Measurements from ENCODE around the gene SLK.

Gene SLK

GRCh38 chr10:104045151-104046089, 78.5 kb downstream of the SLK start:
- DNase-seq (ENCODE audit: insufficient read length, low spot score) (peak; percentile 68), FAIRE-seq (no peak)

GRCh38 chr10:104046651-104047050, 79.7 kb downstream of the SLK start:
- no peak for FAIRE-seq
- no peak for DNase-seq (ENCODE audit: insufficient read length, low spot score)

GRCh38 chr10:104049504-104050250, 82.7 kb downstream of the SLK start:
- FAIRE-seq (no peak), DNase-seq (ENCODE audit: insufficient read length, low spot score) (peak; percentile 46)

- FAIRE-seq (no peak), DNase-seq (ENCODE audit: insufficient read length, low spot score) (no peak)
Measured at GRCh38 chr10:104052431-104052830, 85.5 kb downstream of the SLK start.

- FAIRE-seq (no peak), DNase-seq (ENCODE audit: insufficient read length, low spot score) (no peak)
Measured at GRCh38 chr10:104053201-104053600, 86.3 kb downstream of the SLK start.

DNA sequence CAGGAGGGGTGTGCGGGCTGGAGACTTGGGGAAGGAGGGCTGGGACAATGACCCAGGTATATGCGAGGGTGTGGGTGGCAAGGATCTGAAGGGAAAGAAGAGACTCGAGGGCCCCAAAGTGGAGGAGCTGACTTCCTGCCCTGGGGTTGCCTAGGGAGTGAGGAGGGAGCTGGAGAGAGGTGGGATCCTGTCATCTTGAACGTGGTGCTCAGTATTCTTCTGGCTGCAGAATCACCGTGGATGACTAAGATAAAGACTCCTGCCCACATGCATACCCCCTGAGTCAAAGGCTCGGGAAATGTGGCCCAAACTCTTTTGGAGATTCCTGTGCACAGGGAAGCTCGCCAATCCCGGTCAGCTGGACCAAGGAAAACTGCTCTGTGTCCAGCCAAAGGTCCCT, 87.5 kb downstream of the SLK start:
- DNase-seq (ENCODE audit: insufficient read length, low spot score) (peak; percentile 54), FAIRE-seq (no peak)

- FAIRE-seq (no peak), DNase-seq (ENCODE audit: insufficient read length, low spot score) (no peak)
Measured at GRCh38 chr10:104056619-104057273, 89.8 kb downstream of the SLK start.

DNA sequence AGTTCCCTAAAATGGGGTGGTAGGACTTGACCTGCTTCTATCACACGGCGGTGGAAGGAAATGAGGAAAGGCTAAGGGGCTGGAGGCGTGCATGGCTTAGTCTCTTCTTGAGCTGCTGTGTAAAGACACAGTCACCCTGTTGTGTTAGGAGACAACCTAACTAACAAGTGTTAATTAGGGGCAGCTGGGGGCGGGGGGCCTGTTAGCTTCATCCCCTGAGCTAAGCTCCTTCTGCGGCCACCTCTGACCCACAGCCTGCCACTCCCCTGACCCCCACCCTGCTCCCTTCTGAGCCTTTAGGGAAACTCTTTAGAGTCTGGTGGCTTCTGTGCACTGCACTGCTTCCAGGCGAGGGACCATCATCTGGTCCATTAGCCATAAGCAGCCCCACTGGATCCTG, 90.8 kb downstream of the SLK start:
- no peak for FAIRE-seq
- no peak for DNase-seq (ENCODE audit: insufficient read length, low spot score)

- no peak for DNase-seq (ENCODE audit: insufficient read length, low spot score)
- FAIRE-seq: no peak
Measured at GRCh38 chr10:104059364-104059763, 92.4 kb downstream of the SLK start.

- FAIRE-seq (no peak), DNase-seq (ENCODE audit: insufficient read length, low spot score) (no peak)
Measured at GRCh38 chr10:104061196-104061595, 94.3 kb downstream of the SLK start.

DNA sequence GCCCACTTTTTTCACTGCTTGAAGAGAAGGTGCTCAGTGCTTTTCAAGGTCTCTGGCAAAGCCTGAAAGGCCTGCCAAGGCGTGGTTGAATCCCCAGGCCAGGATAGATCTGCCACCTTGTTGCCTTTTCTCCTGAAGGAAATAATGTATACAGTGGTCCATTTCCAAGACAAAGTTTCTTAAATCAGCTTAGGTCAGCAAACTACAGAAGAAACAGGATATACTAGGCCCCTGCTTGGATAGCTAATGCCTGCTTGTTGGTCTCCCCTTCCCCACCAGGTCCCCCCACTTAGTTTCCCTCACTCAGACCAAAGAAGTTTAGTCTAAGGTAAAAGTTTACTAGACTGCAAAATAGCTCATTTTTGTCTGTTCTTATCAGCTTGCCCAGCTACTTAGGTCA, 98.8 kb downstream of the SLK start:
- DNase-seq (ENCODE audit: insufficient read length, low spot score): no peak
- no peak for FAIRE-seq

GRCh38 chr10:104066945-104067344, 100.0 kb downstream of the SLK start:
- DNase-seq (ENCODE audit: insufficient read length, low spot score) (no peak), FAIRE-seq (no peak)

DNA sequence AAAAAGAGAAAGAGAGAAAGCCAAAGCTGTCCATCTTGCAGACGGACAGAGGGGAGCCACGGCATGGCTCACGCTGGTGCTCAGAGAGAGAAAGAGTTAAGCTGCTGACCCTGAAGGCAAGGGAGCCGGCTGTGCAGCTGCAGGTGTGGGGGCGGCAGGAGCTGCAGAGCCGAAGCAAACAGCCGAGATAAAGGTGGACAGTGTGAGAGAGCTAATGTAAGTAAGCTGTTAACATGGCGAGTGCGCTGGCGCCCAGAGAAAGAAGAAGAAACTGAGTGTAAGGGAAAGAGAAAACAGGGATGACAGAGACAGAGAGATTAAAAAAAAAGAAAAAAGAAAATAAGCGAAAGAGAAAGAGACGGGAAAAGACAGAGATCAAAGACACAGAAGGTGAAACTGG, 100.6 kb downstream of the SLK start:
- FAIRE-seq (no peak), DNase-seq (ENCODE audit: insufficient read length, low spot score) (no peak)

DNA sequence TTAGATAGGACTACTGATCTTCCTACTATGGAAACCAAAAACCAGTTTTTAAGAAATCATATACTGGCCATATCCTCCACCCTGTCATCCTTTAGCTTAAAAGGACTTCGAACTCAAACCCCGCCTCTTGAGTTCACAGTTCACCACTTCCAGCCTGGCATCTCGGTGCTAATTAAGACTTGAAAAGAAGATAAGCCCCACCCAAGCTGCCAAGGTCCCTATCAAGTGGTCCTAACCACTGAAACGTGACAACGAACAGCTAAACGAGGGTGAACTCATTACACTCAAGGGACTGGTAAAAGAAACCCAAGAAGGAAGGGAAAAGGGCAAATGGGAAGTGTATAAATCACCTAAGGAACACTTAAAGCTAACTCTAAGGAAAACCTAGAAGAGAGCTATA, 102.7 kb downstream of the SLK start:
- no peak for FAIRE-seq

DNA sequence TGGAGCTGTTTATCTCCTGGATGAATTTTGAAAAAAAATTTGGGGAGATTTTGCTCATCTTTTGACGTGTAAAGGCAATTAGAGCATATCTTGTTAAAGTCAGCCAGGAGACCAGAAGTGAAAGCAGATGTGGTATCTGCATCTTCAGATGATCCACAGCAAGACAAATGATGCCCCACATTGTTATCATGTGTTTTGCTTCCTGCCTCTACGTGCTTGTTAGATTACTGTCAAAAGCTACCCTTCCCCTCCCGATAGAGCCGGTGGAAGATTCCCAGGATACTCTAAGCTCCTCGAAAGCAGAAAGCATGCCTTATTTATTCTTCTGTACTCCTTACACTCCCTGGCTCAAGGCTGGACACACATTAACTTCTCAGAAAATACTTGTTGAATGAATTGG, 105.8 kb downstream of the SLK start:
- FAIRE-seq (no peak), DNase-seq (ENCODE audit: insufficient read length, low spot score) (no peak)

More for the DNA sequence above, 102.7 kb downstream of the SLK start:
- no peak for DNase-seq (ENCODE audit: insufficient read length, low spot score)

GRCh38 chr10:104074505-104074904, 107.6 kb downstream of the SLK start:
- no peak for FAIRE-seq
- DNase-seq (ENCODE audit: insufficient read length, low spot score): no peak

DNA sequence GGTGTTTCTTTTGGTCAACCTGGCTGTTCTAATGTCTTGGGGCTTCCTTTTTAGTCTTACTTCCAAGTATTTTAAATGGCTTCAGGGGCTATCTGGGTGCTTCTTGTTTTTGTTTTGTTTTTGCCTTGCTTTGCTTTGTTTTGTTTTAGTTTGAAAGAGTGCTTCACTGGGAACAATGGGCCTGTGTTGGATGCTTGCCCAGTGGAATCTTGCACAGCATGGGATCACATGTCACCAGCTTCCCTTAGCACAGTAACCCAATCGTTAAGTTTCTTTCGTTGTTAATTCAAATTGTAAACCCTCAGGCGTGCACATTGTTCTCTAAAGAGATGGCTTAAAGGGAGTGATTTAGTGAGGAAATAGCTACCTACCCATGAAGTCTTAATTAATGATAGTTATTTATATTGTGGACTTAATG, 109.8 kb downstream of the SLK start:
- DNase-seq (ENCODE audit: insufficient read length, low spot score): no peak
- no peak for FAIRE-seq

GRCh38 chr10:104077247-104077646, 110.3 kb downstream of the SLK start:
- FAIRE-seq (no peak), DNase-seq (ENCODE audit: insufficient read length, low spot score) (no peak)

DNA sequence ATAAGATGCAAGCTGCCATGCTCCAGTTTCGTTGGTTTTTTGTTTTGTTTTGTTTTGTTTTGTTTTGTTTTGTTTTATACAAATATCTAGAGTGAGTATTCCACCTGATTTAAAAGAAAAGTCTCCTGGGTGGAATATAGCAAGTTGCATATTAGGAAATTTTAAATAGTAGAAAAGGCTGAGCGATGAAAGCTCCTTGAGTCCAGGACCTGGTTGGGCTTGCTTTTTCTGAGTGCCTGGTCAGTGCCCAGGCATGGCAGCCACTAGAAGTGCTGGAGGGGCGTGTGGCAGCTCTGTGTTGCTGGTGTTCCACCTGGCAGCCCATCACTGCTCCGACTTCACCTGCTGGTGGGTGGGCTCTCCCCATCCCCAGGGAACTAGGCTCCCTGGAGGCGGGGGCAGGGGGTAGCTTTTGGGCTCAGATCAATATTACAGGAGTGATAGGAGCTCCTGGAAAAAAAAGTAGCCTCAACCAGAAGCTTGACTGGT, 110.8 kb downstream of the SLK start:
- FAIRE-seq: no peak
- no peak for DNase-seq (ENCODE audit: insufficient read length, low spot score)
